Transverse colon (tissue), 4 donors: ENCODE results near the gene CTSV. TPM values are rescaled to one million over a fixed set of nuclear protein-coding genes. Genes with fewer than 3 reads are reported as not detected.
"Not testable (repeated sequence)": the region's sequence is repeated elsewhere in the genome, so short reads cannot be mapped to it uniquely, and the experiment has no call there.

Experiments used
- DNase-seq: peaks from one replicate; pipeline ENCODE4 v3.0.0-alpha.2; 2019
- H3K27ac ChIP-seq, 4 donors: fragments of 200-600 bp; sonication (generic); 2 replicates each; pipeline ENCODE4 v1.5.1; 2016 to 2018; ENCODE audit warnings: inconsistent platforms in 4 of 4
- H3K27me3 ChIP-seq: fragments of 200-600 bp; sonication (generic); 2 replicates; pipeline ENCODE4 v1.5.1; 2017; ENCODE audit warnings: inconsistent platforms
- H3K36me3 ChIP-seq, 4 donors: fragments of 200-600 bp; sonication (generic); 2 replicates each; pipeline ENCODE4 v1.5.1; 2017 to 2019; ENCODE audit warnings: inconsistent platforms in 4 of 4
- H3K4me1 ChIP-seq, 4 donors: fragments of 200-600 bp; sonication (generic); 2 replicates each; pipeline ENCODE4 v1.5.1; 2017 to 2020; ENCODE audit warnings: inconsistent platforms in 4 of 4
- H3K4me3 ChIP-seq, 4 donors: fragments of 200-600 bp; sonication (generic); 1 replicate in 1 of 4; 2 replicates in 3 of 4; pipeline versions ENCODE4 v1.5.1 to v1.6.1; 2017 to 2019; ENCODE audit warnings: inconsistent platforms in 4 of 4
- H3K9me3 ChIP-seq, 2 donors: fragments of 200-600 bp; sonication (generic); 2 replicates each; pipeline ENCODE4 v1.5.1; 2017 to 2019; ENCODE audit warnings: inconsistent platforms in 2 of 2
- POLR2A ChIP-seq: fragments of 450-650 bp; IDR thresholded peaks from one replicate; pipeline ENCODE4 v1.6.1; 2016; ENCODE audit warnings: antibody characterized with exemption, mild to moderate bottlenecking, moderate library complexity
- POLR2AphosphoS5 ChIP-seq, 3 donors: sonication (generic); formaldehyde crosslinking; IDR thresholded peaks; one replicate each; pipeline ENCODE4 v1.6.1; 2016; ENCODE audit warnings: antibody characterized with exemption in 3 of 3
- WGBS, 2 donors: methylation state at CpG; one replicate each; pipeline ENCODE4 v1.1.5; 2018; ENCODE audit warnings: low coverage in 1 of 2; 5-methylcytosine and 5-hydroxymethylcytosine counted together
- in situ Hi-C, 4 donors: fragments of 200-750 bp; cut with MboI; loops; one replicate each; pipeline versions ENCODE4 v1.15.0 to v1.15.1; 2017; ENCODE audit warnings: low sequenced_read_pairs in 3 of 4, low pct_ligation_motif_present in 1 of 4, low pct_unique_long_range_greater_than_20kb in 1 of 4
- intact Hi-C: fragments of 100-400 bp; cut with DNase I; formaldehyde crosslinking; loops from one replicate; pipeline ENCODE4 v1.15.1; 2023; ENCODE audit warnings: low total_unique reads
- total RNA-seq, 4 donors: library from RNA; depleted of rRNA; stranded (reverse); fragments of >200 nt; gene quantifications; one replicate each; pipeline ENCODE4 v1.1.0, GENCODE V29; 2016

Gene CTSV
- total RNA-seq, 4 donors from 2014 or later: 0.37 to 6.3 (median 4.8) TPM; not detected in 1

- intact Hi-C loops, H3K36me3 ChIP-seq, H3K4me1 ChIP-seq, in situ Hi-C loops, H3K9me3 ChIP-seq, H3K27me3 ChIP-seq: not testable (repeated sequence)
- Histone ChIP-seq H3K4me3 (peak overlapping the region; percentile 51 to 64 (median 63)), H3K27ac (peak overlapping the region; percentile 78 to 92 (median 88))
- DNase-seq: peak; percentile 80
- WGBS, 2 donors: 0% methylated on average over 2 to 43 of the region's 97 CpGs
- TF ChIP-seq POLR2A (peak; percentile 70), POLR2AphosphoS5 (IDR thresholded peaks at IDR 0.05) (peak; percentile 71 to 84 (median 82))
Measured at GRCh38 chr9:97013151-97014132, 25.5 kb downstream of the CTSV start.

- WGBS, 2 donors: 0% methylated on average over 1 to 15 of the region's 18 CpGs
- in situ Hi-C loops, intact Hi-C loops, H3K9me3 ChIP-seq, H3K36me3 ChIP-seq, H3K4me1 ChIP-seq, H3K27me3 ChIP-seq, DNase-seq: not testable (repeated sequence)
- Histone ChIP-seq H3K27ac (peak overlapping the region; percentile 78 to 92 (median 88)), H3K4me3 (peak overlapping the region; percentile 49 to 64 (median 63))
- peak; percentile 42 for TF ChIP-seq POLR2A
- TF ChIP-seq POLR2AphosphoS5 (IDR thresholded peaks at IDR 0.05): peak in 2 of 3 donors; percentile 54 to 64
Measured at GRCh38 chr9:97012617-97013016, 26.3 kb downstream of the CTSV start.

- H3K4me1 ChIP-seq, in situ Hi-C loops, H3K27ac ChIP-seq, H3K9me3 ChIP-seq, H3K36me3 ChIP-seq, H3K4me3 ChIP-seq, DNase-seq, intact Hi-C loops, H3K27me3 ChIP-seq: not testable (repeated sequence)
Measured at GRCh38 chr9:97002195-97002594, 36.7 kb downstream of the CTSV start.

- H3K27ac ChIP-seq, intact Hi-C loops, H3K36me3 ChIP-seq, DNase-seq, H3K9me3 ChIP-seq, H3K27me3 ChIP-seq, H3K4me1 ChIP-seq, in situ Hi-C loops, H3K4me3 ChIP-seq: not testable (repeated sequence)
- WGBS, 2 donors: 90% methylated on average over 1 of the region's 1 CpG; no CpG with 5 or more reads in 1 of the 2 donors
Measured at GRCh38 chr9:97001338-97001737, 37.6 kb downstream of the CTSV start.

- WGBS, 2 donors: 86 to 89% methylated on average over 3 of the region's 3 CpGs
- in situ Hi-C loops, H3K9me3 ChIP-seq, H3K4me3 ChIP-seq, DNase-seq, H3K27ac ChIP-seq, H3K4me1 ChIP-seq, H3K36me3 ChIP-seq, H3K27me3 ChIP-seq, intact Hi-C loops: not testable (repeated sequence)
Measured at GRCh38 chr9:97000139-97000787, 38.7 kb downstream of the CTSV start.

- H3K9me3 ChIP-seq, H3K27me3 ChIP-seq, H3K4me1 ChIP-seq, in situ Hi-C loops, H3K27ac ChIP-seq, H3K4me3 ChIP-seq, DNase-seq, H3K36me3 ChIP-seq, intact Hi-C loops: not testable (repeated sequence)
- WGBS, 2 donors: 97 to 100% methylated on average over 1 of the region's 1 CpG
Measured at GRCh38 chr9:96999733-97000132, 39.2 kb downstream of the CTSV start.

GRCh38 chr9:96997009-96997701, 41.8 kb downstream of the CTSV start:
- 91 to 93% methylated on average over 4 to 5 of the region's 6 CpGs for WGBS, 2 donors
- H3K9me3 ChIP-seq, intact Hi-C loops, DNase-seq, in situ Hi-C loops, H3K27me3 ChIP-seq, H3K4me3 ChIP-seq, H3K4me1 ChIP-seq, H3K36me3 ChIP-seq, H3K27ac ChIP-seq: not testable (repeated sequence)

- H3K27ac ChIP-seq, H3K9me3 ChIP-seq, H3K36me3 ChIP-seq, in situ Hi-C loops, DNase-seq, H3K4me3 ChIP-seq, H3K27me3 ChIP-seq, H3K4me1 ChIP-seq, intact Hi-C loops: not testable (repeated sequence)
- no CpG with 5 or more reads among the region's 2 CpGs for WGBS, 2 donors
Measured at GRCh38 chr9:96994531-96995016, 44.4 kb downstream of the CTSV start.

GRCh38 chr9:96992303-96992702, 46.6 kb downstream of the CTSV start:
- H3K4me1 ChIP-seq, H3K9me3 ChIP-seq, in situ Hi-C loops, DNase-seq, H3K27me3 ChIP-seq, H3K36me3 ChIP-seq, intact Hi-C loops, H3K4me3 ChIP-seq, H3K27ac ChIP-seq: not testable (repeated sequence)
- WGBS, 2 donors: 72% methylated on average over 2 of the region's 2 CpGs; no CpG with 5 or more reads in 1 of the 2 donors
